ENCODE results near the gene ZNF208. TPM values are rescaled to one million over a fixed set of nuclear protein-coding genes. Genes with fewer than 3 reads are reported as not detected.

The ZNF208 gene
- total and polyA plus RNA-seq, 2 of the 13 experiments (the other 11 are each of a cell fraction or from before 2014, with no cell fraction given), result not detected

- no peak for TF ChIP-seq ZNF609 (CRISPR knock-in tag; IDR thresholded peaks at IDR 0.05; ENCODE audit: borderline replicate concordance)
- no peak for TF ChIP-seq KIAA2018 (CRISPR knock-in tag; IDR thresholded peaks at IDR 0.05; ENCODE audit: borderline replicate concordance)
- no peak for TF ChIP-seq SMC3 (IDR thresholded peaks at IDR 0.05; ENCODE audit: low read length)
- TF ChIP-seq RCOR2 (CRISPR knock-in tag; IDR thresholded peaks at IDR 0.05), result no peak
- TF ChIP-seq ZFP36L2 (CRISPR knock-in tag; IDR thresholded peaks at IDR 0.05), result no peak
- no peak for TF ChIP-seq HDAC6 (IDR thresholded peaks at IDR 0.05; ENCODE audit: low read depth, low read length)
- no peak for TF ChIP-seq ZNF816 (CRISPR knock-in tag; IDR thresholded peaks at IDR 0.05; ENCODE audit: borderline replicate concordance)
- TF ChIP-seq ZBED4 (CRISPR knock-in tag; IDR thresholded peaks at IDR 0.05; ENCODE audit: borderline replicate concordance), result no peak
- no peak for TF ChIP-seq ZNF766 (CRISPR knock-in tag; IDR thresholded peaks at IDR 0.05; ENCODE audit: borderline replicate concordance)
Measured at GRCh38 chr19:21891086-21891485, 119.7 kb downstream of the ZNF208 start (continued).

All from HepG2 (cell line).